Stimulated activated CD4-positive, alpha-beta T cell treated with anti-CD3 and anti-CD28 coated beads, TNF-alpha, amount 100 ng/mL, for 4 hours (primary cell): Measurements from ENCODE around the gene ERI2.
A peak's percentile ranks its signal among the peaks of the same experiment; 100 is the strongest.
"Not testable (repeated sequence)": the region's sequence is repeated elsewhere in the genome, so short reads cannot be mapped to it uniquely, and the experiment has no call there.

Experiments
- DNase-seq, 3 experiments: peaks; one replicate each; pipeline ENCODE4 v3.0.0-alpha.2; 2020; ENCODE audit warnings: low read depth in 3 of 3

Gene ERI2

DNA sequence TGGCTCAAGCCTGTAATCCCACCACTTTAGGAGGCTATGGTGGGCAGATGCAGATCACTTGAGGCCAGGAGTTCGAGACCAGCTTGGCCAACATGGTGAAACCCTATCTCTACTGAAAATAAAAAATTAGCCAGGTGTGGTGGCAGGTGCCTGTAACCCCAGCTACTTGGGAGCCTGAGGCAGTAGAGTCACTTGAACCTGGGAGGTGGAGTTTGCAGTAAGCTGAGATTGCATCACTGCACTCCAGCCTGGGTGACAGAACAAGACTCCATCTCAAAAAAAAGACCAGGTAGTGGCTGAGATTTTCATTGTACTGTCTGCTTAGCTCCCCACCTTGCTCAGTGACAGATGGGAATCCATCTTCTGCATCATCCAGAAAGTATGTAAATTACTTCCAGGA, 41.8 kb downstream of the ERI2 start:
- not testable (repeated sequence) for DNase-seq

DNA sequence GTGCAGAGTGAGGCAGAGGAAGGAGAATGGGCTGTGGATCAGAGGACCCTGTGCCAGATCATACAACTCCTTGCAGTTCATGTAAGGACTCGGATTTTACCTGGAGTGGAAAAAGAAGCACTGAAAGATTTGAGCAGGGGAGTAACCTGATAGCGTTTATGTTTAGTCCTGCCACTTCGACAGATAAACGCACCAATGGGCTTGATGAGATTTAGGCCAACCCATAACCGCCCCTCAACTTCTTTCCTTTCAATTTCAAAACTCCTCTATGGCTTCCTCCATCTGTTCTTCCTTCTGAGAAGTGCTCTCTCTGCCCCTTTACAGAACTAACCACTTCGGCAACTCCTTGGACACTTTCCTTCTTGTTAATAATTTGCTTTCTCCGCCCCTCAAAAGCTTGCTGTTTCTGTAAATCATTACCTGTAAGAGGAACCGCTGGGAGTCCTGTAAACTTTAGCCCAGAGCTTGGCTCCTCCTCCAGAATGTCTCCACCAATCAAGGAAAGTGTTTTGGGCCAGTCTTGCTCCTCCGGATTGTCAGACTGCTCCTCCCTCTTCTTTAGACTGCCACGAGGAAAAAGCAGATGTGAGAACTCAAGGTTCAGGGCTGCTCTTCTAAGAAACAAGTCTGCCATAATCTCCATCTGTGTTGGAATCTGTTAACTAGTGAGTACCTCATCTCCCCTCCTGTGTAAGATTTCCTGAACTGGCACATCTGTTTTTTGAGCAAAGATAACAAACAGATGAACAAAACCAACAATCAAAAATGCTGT, 42.6 kb downstream of the ERI2 start, which contains the start of gene ACSM3:
Gene ACSM3 (plus strand): TSS at position 554 of the 772 bp plus-strand sequence. CDS start 6,021 bp downstream, outside the sequence.
- DNase-seq = peak in 2 of 3 experiments; percentile 40 to 57

DNA sequence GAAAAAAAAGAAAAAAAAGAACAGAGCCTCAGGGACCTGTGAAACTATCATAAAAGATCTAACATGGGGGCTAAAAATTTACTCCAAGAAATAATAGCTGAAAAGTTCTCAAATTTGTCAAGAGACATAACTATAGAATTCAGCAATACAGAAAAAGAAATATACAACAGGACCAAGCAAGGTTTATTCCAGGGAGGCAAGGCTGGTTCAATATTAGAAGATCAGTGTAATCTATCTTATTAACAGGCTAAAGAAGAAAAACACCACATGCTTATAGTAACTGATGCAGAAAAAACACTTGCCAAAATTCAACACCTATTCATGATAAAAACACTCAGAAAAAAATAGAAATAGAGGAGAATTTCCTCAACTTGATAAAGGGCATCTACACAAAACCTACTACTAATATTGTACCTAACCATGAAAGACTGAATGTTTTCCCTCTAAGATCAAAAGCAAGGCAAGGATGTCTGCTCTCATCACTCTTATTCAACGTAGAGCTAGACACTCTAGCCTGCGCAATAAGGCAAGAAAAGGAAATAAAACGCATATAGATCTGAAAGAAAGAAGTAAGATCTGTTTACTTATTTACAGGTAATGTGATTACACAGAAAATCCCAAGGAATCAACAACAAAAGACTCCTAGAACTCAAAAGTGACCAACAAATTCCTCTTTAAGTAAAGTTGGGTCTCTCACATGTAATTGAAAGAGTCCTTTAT, 43.7 kb downstream of the ERI2 start:
- no peak for DNase-seq

DNA sequence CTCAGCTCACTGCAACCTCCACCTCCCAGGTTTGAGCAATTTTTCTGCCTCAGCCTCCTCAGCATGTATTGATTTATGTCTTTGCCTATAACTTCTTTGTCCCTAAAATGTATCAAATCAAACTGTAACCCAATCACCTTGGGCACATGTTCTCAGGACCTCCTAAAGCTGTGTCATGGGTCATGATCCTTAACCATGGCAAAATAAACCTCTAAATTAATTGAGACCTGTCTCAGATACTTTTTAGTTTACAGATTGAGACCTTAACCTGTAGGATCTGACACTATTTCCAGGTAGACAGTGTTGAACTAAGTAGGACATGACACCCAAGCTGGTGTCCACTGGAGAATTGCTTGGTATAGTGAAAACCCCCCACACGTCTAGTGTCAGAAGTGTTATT, 45.1 kb downstream of the ERI2 start:
- no peak for DNase-seq

DNA sequence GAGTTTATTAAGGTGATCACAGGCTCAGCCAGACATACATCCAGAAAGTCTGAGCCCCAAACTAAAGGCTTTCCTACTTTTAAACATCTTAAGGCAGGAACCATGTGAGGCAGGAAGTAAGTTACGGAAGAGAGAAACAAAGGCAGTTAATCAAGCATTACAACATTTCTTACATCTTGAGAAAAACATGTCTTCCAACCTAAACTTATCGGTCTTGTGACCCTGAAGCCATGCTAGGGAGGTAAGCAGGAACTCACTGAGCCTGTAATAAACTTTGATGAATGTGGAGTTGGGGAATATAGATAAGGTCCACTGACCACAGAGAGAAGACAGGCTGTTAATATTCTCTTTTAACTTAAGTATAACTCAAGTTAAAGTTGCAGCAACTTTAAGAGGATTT, 45.9 kb downstream of the ERI2 start:
- no peak for DNase-seq

DNA sequence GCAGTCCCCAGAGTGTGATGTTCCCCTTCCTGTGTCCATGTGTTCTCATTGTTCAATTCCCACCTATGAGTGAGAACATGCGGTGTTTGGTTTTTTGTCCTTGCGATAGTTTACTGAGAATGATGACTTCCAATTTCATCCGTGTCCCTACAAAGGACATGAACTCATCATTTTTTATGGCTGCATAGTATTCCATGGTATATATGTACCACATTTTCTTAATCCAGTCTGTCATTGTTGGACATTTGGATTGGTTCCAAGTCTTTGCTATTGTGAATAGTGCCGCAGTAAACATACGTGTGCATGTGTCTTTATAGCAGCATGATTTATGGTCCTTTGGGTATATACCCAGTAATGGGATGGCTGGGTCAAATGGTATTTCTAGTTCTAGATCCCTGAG, 50.5 kb downstream of the ERI2 start:
- DNase-seq = not testable (repeated sequence)

DNA sequence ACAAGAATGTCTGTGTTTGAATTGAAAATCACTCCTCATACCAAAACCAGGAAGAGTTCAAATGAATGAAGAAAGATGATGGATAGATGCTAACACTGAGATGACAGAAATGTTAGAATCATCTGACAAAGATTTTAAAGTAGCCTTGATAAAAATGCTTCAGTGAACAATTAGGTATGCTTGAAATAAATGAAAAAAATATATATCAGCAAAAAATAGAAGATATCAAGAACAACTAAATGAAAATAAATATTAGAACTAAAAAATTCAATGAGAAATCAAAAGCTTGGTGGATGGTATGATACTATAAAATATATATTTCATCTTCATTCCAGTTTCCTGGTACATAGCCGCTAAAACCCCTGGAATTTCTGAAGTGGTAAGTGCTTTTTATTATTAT, 51.0 kb downstream of the ERI2 start:
- no peak for DNase-seq

DNA sequence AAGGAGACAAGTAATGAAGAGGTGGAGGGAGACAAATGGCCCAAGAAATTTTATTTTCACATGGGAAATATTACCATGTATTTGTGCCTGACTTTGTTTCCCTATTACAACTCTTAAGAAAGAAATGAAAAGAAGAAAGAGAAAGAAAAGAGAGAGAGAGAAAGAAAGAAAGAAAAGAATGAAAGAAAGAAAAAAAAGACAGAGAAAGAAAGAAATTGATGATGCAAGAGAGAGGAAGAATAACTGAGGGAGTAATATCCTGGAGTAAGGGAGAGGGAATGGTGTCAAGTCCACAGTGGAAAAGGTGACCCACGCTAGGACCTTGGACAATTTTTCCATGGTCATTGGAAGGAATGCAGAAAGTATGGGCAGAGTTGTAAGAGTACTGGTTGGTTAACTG, 52.5 kb downstream of the ERI2 start:
- DNase-seq = no peak

DNA sequence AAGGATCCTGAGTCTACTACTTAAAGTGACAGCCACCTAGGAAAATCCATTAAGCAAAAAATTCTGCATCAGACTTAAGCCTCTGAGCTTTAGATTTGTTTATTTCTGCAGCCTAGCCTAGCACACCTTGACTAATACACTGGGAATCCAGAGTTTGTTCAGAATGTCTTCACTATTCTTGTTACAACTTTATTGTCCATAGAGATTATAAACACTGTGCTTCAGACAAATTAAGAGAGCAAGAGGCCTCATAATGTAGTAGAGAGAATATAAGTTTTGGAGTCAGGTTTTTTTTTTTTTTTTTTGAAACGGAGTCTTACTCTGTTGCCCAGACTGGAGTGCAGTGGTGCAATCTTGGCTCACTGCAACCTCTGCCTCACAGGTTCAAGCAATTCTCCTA, 55.7 kb downstream of the ERI2 start:
- DNase-seq = no peak

DNA sequence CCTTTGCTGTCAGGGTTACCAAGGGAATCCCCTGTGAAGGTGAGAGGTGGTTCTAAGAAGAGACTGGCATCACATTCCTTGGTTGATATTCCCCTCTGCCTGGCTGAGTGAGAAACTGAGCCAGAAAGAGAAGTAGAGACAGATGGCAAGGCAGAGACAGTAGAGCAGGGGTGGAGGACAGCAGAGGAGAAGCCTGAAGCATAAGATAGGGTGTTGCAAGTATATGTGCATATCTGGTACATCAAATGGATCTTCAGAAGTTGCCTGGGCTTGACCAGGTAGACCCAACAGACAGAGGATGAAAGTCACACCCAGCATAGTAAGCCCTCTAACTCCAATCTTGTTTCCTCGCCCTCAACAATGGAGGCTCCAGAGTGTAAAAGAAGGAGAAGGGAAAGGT, 56.8 kb downstream of the ERI2 start:
- DNase-seq = no peak

DNA sequence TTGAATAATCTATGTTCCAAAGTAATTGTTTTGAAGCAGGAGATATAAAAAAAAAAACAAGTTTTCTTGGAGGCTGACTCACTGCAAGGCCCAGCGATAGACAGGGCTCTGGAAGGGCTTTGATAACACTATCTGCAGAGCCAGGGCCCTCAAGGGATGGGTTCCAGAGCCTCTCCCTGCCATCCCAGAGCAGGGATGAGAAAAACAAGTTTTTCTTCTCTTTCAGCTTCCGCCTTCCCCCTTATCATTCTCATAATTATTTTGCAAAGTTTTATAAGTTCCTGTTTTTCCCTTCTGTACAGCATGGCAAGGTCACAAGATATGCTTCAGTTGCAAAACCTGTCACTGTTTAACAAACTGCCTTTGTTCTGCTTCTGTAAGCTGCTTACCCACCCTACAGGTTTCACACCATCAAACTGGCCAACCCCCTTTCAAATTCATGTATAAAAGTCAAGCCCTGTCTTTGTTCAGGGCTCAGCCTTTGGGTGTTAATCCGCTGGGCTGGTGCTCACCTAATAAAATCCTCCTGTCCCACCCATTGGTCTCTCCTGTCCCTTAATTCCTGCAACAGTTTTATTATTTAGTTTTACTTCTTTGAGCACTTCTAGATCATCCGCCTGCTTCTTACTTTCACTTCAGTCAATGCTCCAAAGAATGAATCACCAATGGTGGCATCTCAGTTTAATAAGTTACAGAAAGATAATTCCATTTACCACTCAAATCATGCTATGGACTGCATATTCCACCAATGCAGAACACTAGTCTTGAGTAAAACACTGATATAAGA, 59.0 kb downstream of the ERI2 start:
- no peak for DNase-seq

DNA sequence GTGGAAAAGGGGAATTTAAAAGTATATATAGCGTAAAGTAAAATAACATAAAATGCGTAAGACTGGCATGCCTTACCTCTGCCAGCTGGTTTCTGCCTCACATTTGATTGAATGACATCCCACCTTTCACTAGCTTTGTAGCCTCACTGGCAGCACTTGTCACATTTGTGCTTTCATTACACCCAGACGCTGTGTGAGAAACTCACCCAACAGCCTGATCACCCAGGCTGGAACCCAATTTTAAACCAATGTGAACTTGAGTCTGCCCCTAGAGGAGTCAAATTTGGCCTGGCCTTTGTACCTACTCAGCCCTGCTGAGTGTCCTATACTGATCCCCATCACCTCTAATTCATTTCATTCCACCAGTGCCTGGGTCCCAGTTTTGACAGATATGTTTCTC, 59.8 kb downstream of the ERI2 start:
- DNase-seq = no peak
